NT2/D1 (cell line): Measurements from ENCODE around the gene SOX5.
"Not testable (repeated sequence)": the region's sequence is repeated elsewhere in the genome, so short reads cannot be mapped to it uniquely, and the experiment has no call there.

ENCODE experiments used
- SUZ12 ChIP-seq: IDR thresholded peaks from 2 replicates; pipeline ENCODE4 v1.6.1; 2011; ENCODE audit not compliant: insufficient read length, insufficient read depth; ENCODE audit errors: extremely low read depth
- YY1 ChIP-seq: IDR thresholded peaks from 2 replicates; pipeline ENCODE4 v1.6.1; 2011; ENCODE audit not compliant: insufficient read length, insufficient read depth
- ZNF274 ChIP-seq: IDR thresholded peaks from 2 replicates; pipeline ENCODE4 v1.6.1; 2011; ENCODE audit warnings: mild to moderate bottlenecking, low read depth, low read length

GRCh38 chr12:23515785-23516184, 433.7 kb downstream of the SOX5 start:
- not testable (repeated sequence) for TF ChIP-seq ZNF274, YY1, SUZ12
